Activated CD4-positive, CD25-positive, alpha-beta regulatory T cell (primary cell): Measurements from ENCODE around the gene WHAMM.
"Not testable (repeated sequence)": the region's sequence is repeated elsewhere in the genome, so short reads cannot be mapped to it uniquely, and the experiment has no call there.

ENCODE experiments used
- DNase-seq, 4 experiments: peaks; one replicate each; lab custom pipeline; 2025; lab: John Stamatoyannopoulos, UW

Gene WHAMM

GRCh38 chr15:82865981-82866380, 56.6 kb downstream of the WHAMM start:
- not testable (repeated sequence) for DNase-seq

- no peak for DNase-seq
These were observed 61.4 kb downstream of the WHAMM start for GRCh38 chr15:82870727-82871320.

DNA sequence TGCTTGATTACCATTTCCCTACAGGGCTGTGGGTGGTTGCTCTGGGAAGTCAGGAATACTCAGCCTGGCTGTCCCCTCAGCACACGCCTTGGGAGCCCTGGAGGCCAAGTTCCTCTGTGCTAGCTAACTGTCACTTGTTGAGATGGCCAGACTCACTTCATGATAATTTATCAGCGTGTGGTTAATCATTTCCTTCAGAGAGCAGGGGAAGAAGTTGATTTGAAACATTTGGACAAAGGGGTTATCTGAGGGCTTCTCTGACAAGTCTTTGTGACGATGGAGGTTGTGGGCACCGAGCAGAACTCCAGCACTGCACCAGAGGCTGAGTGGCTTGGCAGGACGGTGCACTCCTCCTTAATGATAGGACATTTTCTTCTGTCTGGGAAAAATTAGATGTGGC, 61.9 kb downstream of the WHAMM start:
- DNase-seq, result no peak

- DNase-seq, result no peak
These were observed 62.5 kb downstream of the WHAMM start for GRCh38 chr15:82871832-82872484.

DNA sequence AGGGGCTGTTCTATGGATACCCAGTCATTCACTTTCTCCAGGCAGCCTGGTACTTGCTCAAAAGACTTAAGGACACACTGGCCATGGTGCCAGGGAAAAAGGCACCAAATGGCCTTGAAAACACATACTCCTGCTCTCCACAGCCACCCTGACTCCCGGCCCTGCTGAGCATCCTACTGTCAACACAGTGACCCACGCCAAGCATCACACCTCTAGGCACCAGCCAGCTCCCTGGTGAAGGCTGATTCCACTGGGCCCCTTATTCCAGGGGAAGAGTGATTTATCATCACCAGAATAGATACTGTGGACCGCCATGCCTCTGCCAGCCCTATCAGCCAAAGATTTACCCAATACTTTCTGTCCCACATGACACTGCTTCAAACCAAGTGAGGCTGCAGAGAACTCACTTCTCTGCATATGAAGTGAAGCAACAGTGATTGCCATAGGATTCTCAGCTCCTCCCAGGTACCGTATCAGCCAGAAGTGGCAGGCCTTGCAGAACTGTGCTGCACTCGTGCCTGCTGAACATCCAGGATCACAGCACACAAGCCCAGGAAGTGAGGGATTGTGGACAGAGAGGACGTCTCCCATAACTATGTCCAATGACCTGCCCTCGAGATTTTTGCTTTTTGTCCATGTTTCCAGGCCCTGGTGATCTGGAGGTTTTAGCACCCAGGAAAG, 63.7 kb downstream of the WHAMM start:
- no peak for DNase-seq

DNA sequence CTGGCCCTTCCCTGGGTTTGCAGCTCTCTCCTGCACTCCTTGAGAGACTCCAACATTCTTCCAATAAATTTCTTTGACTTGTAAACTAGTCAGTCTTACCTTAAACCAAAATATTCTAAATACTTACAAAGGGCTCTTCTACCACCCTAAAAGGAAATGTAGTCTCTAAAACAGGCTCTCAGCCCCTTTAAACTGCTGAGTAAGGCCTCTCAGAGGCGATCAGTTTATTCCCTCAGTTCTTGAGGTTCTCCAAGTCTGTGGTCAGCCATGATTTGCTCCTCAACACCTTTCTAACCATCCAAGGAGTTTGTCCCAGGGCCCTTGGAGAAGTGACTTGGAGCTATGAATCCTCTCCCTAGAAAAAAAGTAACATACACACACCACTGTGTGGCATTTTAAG, 64.8 kb downstream of the WHAMM start:
- DNase-seq, result no peak

DNA sequence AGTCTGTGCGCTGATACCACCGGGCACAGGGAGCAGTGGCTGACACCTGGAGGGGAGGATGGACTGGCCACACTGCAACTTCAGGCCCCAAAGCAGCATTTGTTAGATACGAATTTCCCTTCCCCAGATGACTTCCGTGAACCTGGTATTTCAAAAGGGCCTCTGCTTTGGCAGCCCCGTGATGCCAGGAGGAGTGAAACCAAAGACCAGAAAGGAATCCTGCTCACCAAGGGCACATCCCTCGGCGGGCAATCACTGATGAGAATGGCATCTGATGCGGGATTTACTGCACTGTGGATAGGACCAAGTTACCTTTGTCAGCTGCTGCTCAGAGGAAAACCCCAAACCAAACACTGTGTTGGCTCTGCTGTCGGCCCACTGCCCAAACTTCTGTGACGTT, 65.5 kb downstream of the WHAMM start:
- no peak for DNase-seq

- DNase-seq, result no peak
These were observed 66.1 kb downstream of the WHAMM start for GRCh38 chr15:82875411-82876003.

DNA sequence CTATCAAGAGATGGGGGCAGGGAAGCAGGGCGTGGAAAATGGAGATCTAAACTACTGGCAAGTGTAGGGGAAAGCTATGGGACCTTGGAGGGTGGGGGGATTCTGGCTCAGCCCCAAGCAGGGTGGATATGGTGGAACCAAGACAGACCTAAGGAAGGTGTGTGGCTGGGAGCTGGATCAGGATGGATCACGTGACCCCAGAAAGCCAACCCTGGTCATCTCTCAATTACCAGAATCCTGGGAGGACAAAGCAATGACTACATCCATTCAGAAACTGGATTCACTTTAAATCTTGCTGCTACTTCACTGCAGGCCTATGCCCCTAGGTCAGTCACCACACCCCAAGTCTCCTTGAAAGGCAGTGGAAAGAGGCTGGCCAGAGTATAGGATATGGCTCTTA, 68.4 kb downstream of the WHAMM start:
- DNase-seq, result no peak

DNA sequence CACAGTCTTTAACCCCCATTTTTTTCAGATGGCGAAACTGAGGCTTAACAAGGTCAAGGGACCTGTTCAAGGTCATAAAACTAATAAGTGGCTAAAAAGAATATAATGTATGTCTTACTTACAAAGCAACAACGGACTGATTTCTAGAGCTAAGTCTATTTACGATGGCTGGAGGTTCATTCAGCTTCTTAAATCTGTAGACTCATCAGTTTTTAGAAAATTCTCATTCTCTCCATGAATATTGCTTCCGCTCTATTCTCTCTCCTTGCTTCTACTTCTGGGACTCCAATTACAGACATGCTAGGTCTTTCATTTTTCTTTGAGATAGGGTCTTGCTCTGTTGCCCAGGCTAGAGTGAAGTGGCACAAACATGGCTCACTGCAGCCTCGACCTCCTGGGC, 68.9 kb downstream of the WHAMM start:
- DNase-seq, result no peak

GRCh38 chr15:82880704-82881103, 71.3 kb downstream of the WHAMM start:
- DNase-seq, result no peak

GRCh38 chr15:82881747-82882146, 72.3 kb downstream of the WHAMM start:
- no peak for DNase-seq

DNA sequence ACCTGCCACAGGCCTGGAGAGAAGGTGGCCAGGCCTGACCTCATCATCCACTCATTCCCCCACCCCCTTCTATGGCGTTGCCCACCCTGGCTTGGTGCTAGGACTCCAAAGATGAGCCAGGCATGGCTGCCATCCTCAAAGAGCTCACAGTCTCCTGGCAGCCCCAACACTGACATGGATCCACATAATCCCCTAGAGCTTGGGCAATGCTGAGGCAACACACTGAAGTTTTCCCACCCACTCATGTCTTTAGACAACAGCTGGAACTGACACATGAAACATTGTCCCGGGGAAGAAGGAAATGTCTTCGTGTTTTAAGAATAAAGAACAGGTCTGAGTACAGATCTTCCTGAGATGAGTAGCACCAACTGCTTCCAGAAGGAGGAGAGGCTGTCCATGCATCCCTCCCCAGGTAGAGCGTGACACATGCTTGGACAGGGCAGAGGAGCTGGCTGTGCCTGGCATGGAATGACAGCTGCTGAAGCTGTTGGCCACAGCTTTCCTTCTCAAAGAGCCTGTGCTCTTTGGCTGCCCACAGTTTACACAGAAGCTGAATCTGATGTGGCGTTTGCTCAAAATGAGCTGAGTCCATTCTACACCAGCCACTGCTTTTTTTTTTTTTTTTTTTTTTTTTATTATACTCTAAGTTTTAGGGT, 73.0 kb downstream of the WHAMM start:
- no peak for DNase-seq
